ENCODE results near the gene SRMS.

The SRMS gene

DNA sequence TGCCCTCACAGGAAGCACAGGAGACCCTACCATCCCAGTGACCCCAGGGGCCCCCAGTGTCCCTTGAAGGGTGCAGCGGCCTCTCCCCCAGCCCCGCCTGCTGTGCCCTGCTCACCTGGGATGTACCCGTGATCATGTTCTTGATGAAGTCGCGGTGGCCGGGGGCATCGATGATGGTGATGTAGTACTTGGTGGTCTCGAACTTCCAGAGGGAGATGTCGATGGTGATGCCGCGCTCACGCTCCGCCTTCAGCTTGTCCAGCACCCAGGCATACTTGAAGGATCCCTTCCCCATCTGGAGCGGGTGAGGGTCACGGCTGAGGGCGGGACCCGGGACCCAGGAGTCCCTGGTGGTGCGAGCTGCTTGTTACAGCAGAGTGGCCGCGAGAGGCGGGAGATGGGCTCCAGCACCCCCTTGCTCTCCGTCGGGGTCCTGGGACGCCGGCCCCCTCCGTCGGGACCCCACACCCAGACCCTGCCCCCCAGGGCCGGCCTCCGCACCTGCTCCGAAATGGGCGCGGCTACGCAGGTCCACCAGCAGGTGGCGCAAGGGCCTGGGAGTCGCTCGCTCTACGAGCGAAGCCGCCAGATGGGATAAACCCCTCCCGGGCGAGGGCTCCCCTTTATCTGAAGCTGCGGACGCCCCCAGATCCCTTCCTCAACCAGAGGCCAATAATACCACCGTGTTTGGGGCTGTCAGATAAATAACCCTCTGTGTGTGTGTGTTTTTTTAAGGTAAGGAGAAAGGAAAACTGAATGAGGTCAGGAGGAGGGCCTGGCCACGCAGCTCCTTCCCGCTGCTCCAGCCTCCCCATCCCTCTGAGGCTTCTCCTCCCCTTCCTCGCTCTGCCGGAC is 51.6 kb downstream of the SRMS start:
- H3K4me3 ChIP-seq (ENCODE audit: control insufficient read depth in 1 of 7, extremely low read depth in 1 of 7, insufficient read depth in 4 of 7, low read depth in 2 of 7, low read length in 6 of 7) = peak overlapping the region in 4 of 7 experiments; percentile 31 to 63 (median 50)
- 39% methylated on average over 31 of the region's 48 CpGs for WGBS (ENCODE audit: insufficient coverage)
- H3K9me3 ChIP-seq (ENCODE audit: control extremely low read depth in 1 of 5, control insufficient read depth in 4 of 5, insufficient read depth in 2 of 5, low read depth in 1 of 5, low read length in 4 of 5) = no peaks in the 10 kb centered on the region
- peaks cover 0 to 70% (median 11%) of the 10 kb centered on the region in 5 experiments for H3K27me3 ChIP-seq (replicated peaks in 2 of 5; ENCODE audit: control insufficient read depth in 4 of 5, insufficient read depth in 5 of 5, low read length in 4 of 5)
- no peaks in the 10 kb centered on the region for H3K36me3 ChIP-seq (ENCODE audit: control insufficient read depth in 4 of 4, insufficient read depth in 4 of 4, low read length in 3 of 4)
- H3K4me1 ChIP-seq (ENCODE audit: control extremely low read depth in 1 of 4, control insufficient read depth in 4 of 4, insufficient read depth in 4 of 4, low read length in 3 of 4) = peaks cover 0 to 16% (median 11%) of the 10 kb centered on the region in 4 experiments
- CTCF ChIA-PET = interaction anchor here (0.6 to 3.1 kb wide), 18 partner anchors 10 to 352 kb away, joined by 3 to 16 read pairs (median 6); partner anchors contain the start of genes KCNQ2, PPDPF and PTK6
- peak; percentile 52 to 67 (median 66) for DNase-seq
- POLR2A ChIA-PET = interaction anchor here (0.5 to 1.4 kb wide), 3 partner anchors 12 to 25 kb away, joined by 3 to 7 read pairs (median 3); partner anchors contain the start of gene PPDPF
- H3K27ac ChIP-seq (ENCODE audit: insufficient read depth in 1 of 2, low read depth in 1 of 2, low read length in 2 of 2, poor library complexity in 1 of 2, severe bottlenecking in 2 of 2) = no peak overlapping the region

DNA sequence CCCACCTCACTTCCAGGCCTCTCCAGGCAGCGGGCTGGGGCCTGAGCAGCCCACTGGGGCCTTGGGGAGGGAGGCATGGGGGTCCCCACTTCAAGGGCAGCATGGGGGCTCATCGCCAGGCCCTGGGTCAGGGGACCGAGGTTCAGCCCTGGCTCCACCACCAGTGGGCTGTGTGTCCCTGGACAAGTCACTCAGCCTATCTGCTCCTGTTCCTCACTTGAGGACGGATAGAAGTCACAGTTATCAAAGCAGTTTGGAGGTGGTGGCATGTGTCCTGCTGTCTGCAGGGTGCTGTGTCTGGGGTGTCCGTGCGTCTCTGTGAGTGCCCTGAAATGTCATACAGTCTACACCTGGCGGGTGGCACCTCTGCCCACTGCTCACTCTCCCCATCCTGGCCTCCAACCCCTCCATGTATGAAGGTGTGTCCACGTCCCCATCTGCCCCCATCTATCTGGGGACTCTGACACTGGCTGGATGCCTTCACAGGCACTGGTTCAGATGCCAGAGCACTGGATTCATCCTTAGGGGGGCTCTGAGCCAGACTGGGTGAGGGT is 52.3 kb downstream of the SRMS start:
- no peaks in the 10 kb centered on the region for H3K36me3 ChIP-seq (ENCODE audit: control insufficient read depth in 4 of 4, insufficient read depth in 4 of 4, low read length in 3 of 4)
- H3K4me3 ChIP-seq (ENCODE audit: control insufficient read depth in 1 of 7, extremely low read depth in 1 of 7, insufficient read depth in 4 of 7, low read depth in 2 of 7, low read length in 6 of 7) = no peak overlapping the region
- H3K27me3 ChIP-seq (replicated peaks in 2 of 5; ENCODE audit: control insufficient read depth in 4 of 5, insufficient read depth in 5 of 5, low read length in 4 of 5) = peaks cover 0 to 71% (median 11%) of the 10 kb centered on the region in 5 experiments
- H3K9me3 ChIP-seq (ENCODE audit: control extremely low read depth in 1 of 5, control insufficient read depth in 4 of 5, insufficient read depth in 2 of 5, low read depth in 1 of 5, low read length in 4 of 5) = no peaks in the 10 kb centered on the region
- H3K27ac ChIP-seq (ENCODE audit: insufficient read depth in 1 of 2, low read depth in 1 of 2, low read length in 2 of 2, poor library complexity in 1 of 2, severe bottlenecking in 2 of 2) = no peak overlapping the region
- 94% methylated on average over 8 of the region's 8 CpGs for WGBS (ENCODE audit: insufficient coverage)
- ChIA-PET CTCF (interaction anchor here (1.0 to 3.1 kb wide), 8 partner anchors 10 to 53 kb away, joined by 3 to 16 read pairs (median 10); partner anchors contain the start of gene PTK6), POLR2A (interaction anchor here (0.5 kb wide), 1 partner anchor 18 kb away, joined by 3 read pairs; no protein-coding TSS in a partner anchor)
- H3K4me1 ChIP-seq (ENCODE audit: control extremely low read depth in 1 of 4, control insufficient read depth in 4 of 4, insufficient read depth in 4 of 4, low read length in 3 of 4) = peaks cover 0 to 16% (median 11%) of the 10 kb centered on the region in 4 experiments
- no peak for DNase-seq

DNA sequence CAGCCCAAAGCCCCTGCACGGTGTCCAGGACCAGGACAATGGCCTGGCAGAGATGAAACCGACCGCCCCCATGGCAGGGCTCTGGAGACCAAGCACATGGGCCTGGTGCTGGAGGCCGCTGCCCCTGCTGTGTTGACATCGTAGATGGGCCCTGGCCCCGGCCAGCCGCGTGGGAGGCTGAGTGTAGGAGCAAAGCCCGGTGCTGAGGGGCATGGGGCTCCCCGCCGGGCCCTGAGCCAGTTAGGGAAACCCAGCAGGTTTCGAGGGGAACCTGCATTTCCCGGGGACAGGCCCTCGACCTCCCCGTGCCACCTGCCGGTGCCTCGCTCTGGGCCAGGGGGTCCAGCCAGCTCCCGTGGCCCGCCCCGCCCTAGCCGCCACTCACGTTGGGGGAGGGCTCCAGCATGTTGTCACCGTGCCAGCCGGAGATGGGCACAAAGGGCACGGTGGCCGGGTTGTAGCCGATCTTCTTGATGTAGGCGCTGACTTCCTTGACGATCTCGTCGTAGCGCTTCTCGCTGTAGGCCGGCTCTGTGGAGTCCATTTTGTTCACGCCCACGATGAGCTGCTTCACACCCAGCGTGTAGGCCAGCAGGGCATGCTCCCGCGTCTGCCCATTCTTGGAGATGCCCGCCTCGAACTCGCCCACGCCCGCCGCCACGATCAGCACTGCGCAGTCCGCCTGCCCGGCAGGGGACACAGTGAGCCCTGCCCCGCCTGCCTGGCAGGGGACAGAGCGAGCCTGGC is 53.0 kb downstream of the SRMS start:
- DNase-seq = no peak
- H3K4me1 ChIP-seq (ENCODE audit: control extremely low read depth in 1 of 4, control insufficient read depth in 4 of 4, insufficient read depth in 4 of 4, low read length in 3 of 4) = peaks cover 0 to 14% (median 11%) of the 10 kb centered on the region in 4 experiments
- H3K27ac ChIP-seq (ENCODE audit: insufficient read depth in 1 of 2, low read depth in 1 of 2, low read length in 2 of 2, poor library complexity in 1 of 2, severe bottlenecking in 2 of 2) = no peak overlapping the region
- CTCF ChIA-PET = interaction anchor here (1.0 kb wide), 1 partner anchor 49 kb away, joined by 3 read pairs; no protein-coding TSS in a partner anchor
- 90% methylated on average over 49 of the region's 51 CpGs for WGBS (ENCODE audit: insufficient coverage)
- peaks cover 0 to 69% (median 11%) of the 10 kb centered on the region in 5 experiments for H3K27me3 ChIP-seq (replicated peaks in 2 of 5; ENCODE audit: control insufficient read depth in 4 of 5, insufficient read depth in 5 of 5, low read length in 4 of 5)
- no peak overlapping the region for H3K4me3 ChIP-seq (ENCODE audit: control insufficient read depth in 1 of 7, extremely low read depth in 1 of 7, insufficient read depth in 4 of 7, low read depth in 2 of 7, low read length in 6 of 7)
- no peaks in the 10 kb centered on the region for H3K9me3 ChIP-seq (ENCODE audit: control extremely low read depth in 1 of 5, control insufficient read depth in 4 of 5, insufficient read depth in 2 of 5, low read depth in 1 of 5, low read length in 4 of 5)
- H3K36me3 ChIP-seq (ENCODE audit: control insufficient read depth in 4 of 4, insufficient read depth in 4 of 4, low read length in 3 of 4) = no peaks in the 10 kb centered on the region
- POLR2A ChIA-PET = no interaction called here

DNA sequence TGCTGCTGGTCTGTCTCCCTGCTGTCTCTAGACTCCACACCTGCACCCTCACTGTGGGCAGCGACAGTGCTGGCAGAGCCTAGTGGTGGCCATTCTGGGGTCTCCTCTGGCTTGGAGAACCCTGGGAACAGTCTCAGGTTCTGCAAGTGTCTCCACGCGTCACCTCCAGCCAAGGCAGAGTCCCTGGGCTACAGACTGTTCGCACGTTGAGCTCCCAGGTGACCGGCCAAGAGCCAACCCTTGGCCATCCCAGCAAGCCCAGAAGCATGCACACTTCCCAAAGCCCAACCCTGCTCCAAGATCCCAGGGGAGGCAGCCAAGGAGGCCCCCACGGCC is 53.5 kb downstream of the SRMS start:
- Histone ChIP-seq H3K36me3 (ENCODE audit: control insufficient read depth in 4 of 4, insufficient read depth in 4 of 4, low read length in 3 of 4) (no peaks in the 10 kb centered on the region), H3K9me3 (ENCODE audit: control extremely low read depth in 1 of 5, control insufficient read depth in 4 of 5, insufficient read depth in 2 of 5, low read depth in 1 of 5, low read length in 4 of 5) (no peaks in the 10 kb centered on the region), H3K27me3 (replicated peaks in 2 of 5; ENCODE audit: control insufficient read depth in 4 of 5, insufficient read depth in 5 of 5, low read length in 4 of 5) (peaks cover 0 to 71% (median 11%) of the 10 kb centered on the region in 5 experiments), H3K4me1 (ENCODE audit: control extremely low read depth in 1 of 4, control insufficient read depth in 4 of 4, insufficient read depth in 4 of 4, low read length in 3 of 4) (peaks cover 0 to 11% (median 7%) of the 10 kb centered on the region in 4 experiments), H3K4me3 (ENCODE audit: control insufficient read depth in 1 of 7, extremely low read depth in 1 of 7, insufficient read depth in 4 of 7, low read depth in 2 of 7, low read length in 6 of 7) (no peak overlapping the region), H3K27ac (ENCODE audit: insufficient read depth in 1 of 2, low read depth in 1 of 2, low read length in 2 of 2, poor library complexity in 1 of 2, severe bottlenecking in 2 of 2) (no peak overlapping the region)
- 89% methylated on average over 6 of the region's 7 CpGs for WGBS (ENCODE audit: insufficient coverage)
- CTCF ChIA-PET = interaction anchor here (1.0 to 1.1 kb wide), 2 partner anchors 10 to 13 kb away, joined by 3 read pairs; no protein-coding TSS in a partner anchor
- POLR2A ChIA-PET = no interaction called here
- no peak for DNase-seq

DNA sequence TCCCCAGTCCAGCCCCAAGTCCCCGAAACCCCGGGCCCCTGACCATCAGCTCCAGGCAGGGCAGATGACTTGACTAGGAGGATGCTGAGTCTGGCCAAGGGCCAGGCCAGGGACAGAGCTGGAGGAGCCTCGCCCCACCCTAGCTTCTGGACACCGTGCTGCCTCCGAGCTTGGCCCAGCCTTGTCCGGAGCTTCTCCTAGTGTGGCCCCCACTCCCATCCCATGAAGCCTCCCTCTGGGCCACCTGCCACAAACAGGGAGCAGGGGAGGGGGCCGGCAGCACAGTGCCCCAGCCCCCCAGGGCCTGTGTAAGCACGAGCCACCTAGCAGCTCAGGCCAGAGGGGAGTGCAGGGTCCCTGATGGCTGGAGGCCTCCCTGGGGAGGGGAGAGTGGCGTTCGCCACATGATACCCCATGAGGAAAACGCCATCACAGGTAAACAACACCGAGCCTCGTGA is 54.0 kb downstream of the SRMS start:
- ChIA-PET CTCF (interaction anchor here (1.0 to 1.1 kb wide), 2 partner anchors 10 to 12 kb away, joined by 3 read pairs; no protein-coding TSS in a partner anchor), POLR2A (interaction anchor here (0.6 kb wide), 1 partner anchor 495 kb away, joined by 4 read pairs; no protein-coding TSS in a partner anchor)
- Histone ChIP-seq H3K36me3 (ENCODE audit: control insufficient read depth in 4 of 4, insufficient read depth in 4 of 4, low read length in 3 of 4) (no peaks in the 10 kb centered on the region), H3K27me3 (replicated peaks in 2 of 5; ENCODE audit: control insufficient read depth in 4 of 5, insufficient read depth in 5 of 5, low read length in 4 of 5) (peaks cover 0 to 75% (median 14%) of the 10 kb centered on the region in 5 experiments), H3K4me1 (ENCODE audit: control extremely low read depth in 1 of 4, control insufficient read depth in 4 of 4, insufficient read depth in 4 of 4, low read length in 3 of 4) (peaks cover 0 to 11% (median 7%) of the 10 kb centered on the region in 4 experiments), H3K4me3 (ENCODE audit: control insufficient read depth in 1 of 7, extremely low read depth in 1 of 7, insufficient read depth in 4 of 7, low read depth in 2 of 7, low read length in 6 of 7) (no peak overlapping the region), H3K27ac (ENCODE audit: insufficient read depth in 1 of 2, low read depth in 1 of 2, low read length in 2 of 2, poor library complexity in 1 of 2, severe bottlenecking in 2 of 2) (no peak overlapping the region), H3K9me3 (ENCODE audit: control extremely low read depth in 1 of 5, control insufficient read depth in 4 of 5, insufficient read depth in 2 of 5, low read depth in 1 of 5, low read length in 4 of 5) (no peaks in the 10 kb centered on the region)
- DNase-seq = no peak
- WGBS (ENCODE audit: insufficient coverage) = 81% methylated on average over 13 of the region's 13 CpGs

DNA sequence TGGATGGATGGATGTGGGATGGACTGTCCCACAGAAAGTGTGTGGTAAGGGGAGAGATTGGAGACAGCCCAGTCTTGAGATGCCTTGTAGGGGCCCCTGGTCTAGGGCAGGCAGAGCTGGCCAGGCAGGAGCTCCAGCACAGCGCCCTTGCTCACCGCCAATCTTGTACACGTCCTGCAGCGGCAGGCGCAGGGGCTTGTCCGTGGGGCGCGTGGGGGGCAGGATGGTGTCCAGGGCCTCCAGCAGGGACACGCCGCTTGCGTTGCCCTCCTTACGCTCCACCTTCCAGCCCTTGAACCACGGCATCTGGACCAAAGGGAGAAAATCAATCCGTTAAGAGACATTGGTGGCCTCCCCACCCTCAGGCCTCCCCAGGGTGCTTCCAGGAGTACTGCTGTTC is 54.6 kb downstream of the SRMS start:
- H3K9me3 ChIP-seq (ENCODE audit: control extremely low read depth in 1 of 5, control insufficient read depth in 4 of 5, insufficient read depth in 2 of 5, low read depth in 1 of 5, low read length in 4 of 5) = no peaks in the 10 kb centered on the region
- H3K4me3 ChIP-seq (ENCODE audit: control insufficient read depth in 1 of 7, extremely low read depth in 1 of 7, insufficient read depth in 4 of 7, low read depth in 2 of 7, low read length in 6 of 7) = no peak overlapping the region
- 88% methylated on average over 10 of the region's 14 CpGs for whole genome bisulfite sequencing (ENCODE audit: insufficient coverage)
- DNase-seq = no peak
- H3K27ac ChIP-seq (ENCODE audit: insufficient read depth in 1 of 2, low read depth in 1 of 2, low read length in 2 of 2, poor library complexity in 1 of 2, severe bottlenecking in 2 of 2) = no peak overlapping the region
- H3K27me3 ChIP-seq (replicated peaks in 2 of 5; ENCODE audit: control insufficient read depth in 4 of 5, insufficient read depth in 5 of 5, low read length in 4 of 5) = peaks cover 0 to 73% (median 14%) of the 10 kb centered on the region in 5 experiments
- ChIA-PET POLR2A (interaction anchor here (0.6 kb wide), 1 partner anchor 496 kb away, joined by 4 read pairs; no protein-coding TSS in a partner anchor), CTCF (interaction anchor here (1.0 to 1.1 kb wide), 2 partner anchors 9 to 12 kb away, joined by 3 read pairs; no protein-coding TSS in a partner anchor)
- H3K4me1 ChIP-seq (ENCODE audit: control extremely low read depth in 1 of 4, control insufficient read depth in 4 of 4, insufficient read depth in 4 of 4, low read length in 3 of 4) = peaks cover 0 to 8% (median 5%) of the 10 kb centered on the region in 4 experiments
- no peaks in the 10 kb centered on the region for H3K36me3 ChIP-seq (ENCODE audit: control insufficient read depth in 4 of 4, insufficient read depth in 4 of 4, low read length in 3 of 4)

All from common myeloid progenitor, CD34-positive (primary cell).